ENCODE data around the gene SLC12A3.

Gene SLC12A3

GRCh38 chr16:56824804-56825203, 40.2 kb upstream of the SLC12A3 start:
- no peak for TF ChIP-seq CTCF (IDR thresholded peaks at IDR 0.05; ENCODE audit: control insufficient read depth, insufficient read depth, low read depth, low read length, missing control alignments)
- H3K4me3 ChIP-seq (ENCODE audit: control insufficient read depth, low read depth, low read length), result no peak overlapping the region
- no peak for DNase-seq (ENCODE audit: low read depth)

- TF ChIP-seq CTCF (IDR thresholded peaks at IDR 0.05; ENCODE audit: control insufficient read depth, insufficient read depth, low read depth, low read length, missing control alignments), result no peak
- DNase-seq (ENCODE audit: low read depth), result no peak
- no peak overlapping the region for H3K4me3 ChIP-seq (ENCODE audit: control insufficient read depth, low read depth, low read length)
These were observed 39.2 kb upstream of the SLC12A3 start for GRCh38 chr16:56825826-56826225.

- H3K4me3 ChIP-seq (ENCODE audit: control insufficient read depth, low read depth, low read length), result no peak overlapping the region
- DNase-seq (ENCODE audit: low read depth), result no peak
- no peak for TF ChIP-seq CTCF (IDR thresholded peaks at IDR 0.05; ENCODE audit: control insufficient read depth, insufficient read depth, low read depth, low read length, missing control alignments)
These were observed 36.4 kb upstream of the SLC12A3 start for GRCh38 chr16:56828647-56829046.

- no peak for TF ChIP-seq CTCF (IDR thresholded peaks at IDR 0.05; ENCODE audit: control insufficient read depth, insufficient read depth, low read depth, low read length, missing control alignments)
- no peak overlapping the region for H3K4me3 ChIP-seq (ENCODE audit: control insufficient read depth, low read depth, low read length)
- no peak for DNase-seq (ENCODE audit: low read depth)
These were observed 34.3 kb upstream of the SLC12A3 start for GRCh38 chr16:56830669-56831068.

GRCh38 chr16:56832768-56833167, 32.2 kb upstream of the SLC12A3 start:
- DNase-seq (ENCODE audit: low read depth), result no peak
- no peak overlapping the region for H3K4me3 ChIP-seq (ENCODE audit: control insufficient read depth, low read depth, low read length)
- no peak for TF ChIP-seq CTCF (IDR thresholded peaks at IDR 0.05; ENCODE audit: control insufficient read depth, insufficient read depth, low read depth, low read length, missing control alignments)

- no peak for TF ChIP-seq CTCF (IDR thresholded peaks at IDR 0.05; ENCODE audit: control insufficient read depth, insufficient read depth, low read depth, low read length, missing control alignments)
- no peak for DNase-seq (ENCODE audit: low read depth)
These were observed 31.6 kb upstream of the SLC12A3 start for GRCh38 chr16:56833243-56833970.

More at GRCh38 chr16:56833243-56833970, 31.6 kb upstream of the SLC12A3 start:
- H3K4me3 ChIP-seq (ENCODE audit: control insufficient read depth, low read depth, low read length), result no peak overlapping the region
